Skin epidermis (tissue), 12 donors: ENCODE data around the gene SIGLEC9.

Experiments used
- H3K27ac ChIP-seq, 21 experiments: fragments of 200-600 bp; sonication (generic) in 11 of 21; one replicate each; pipeline ENCODE4 v1.5.0; 2020; ENCODE audit warnings: mild to moderate bottlenecking in 3 of 21, inconsistent platforms in 2 of 21, moderate library complexity in 2 of 21
- H3K4me3 ChIP-seq, 7 experiments: fragments of 200-600 bp; sonication (generic) in 2 of 7; one replicate each; pipeline ENCODE4 v1.5.0; 2020; ENCODE audit warnings: inconsistent platforms in 2 of 7, mild to moderate bottlenecking in 2 of 7, moderate library complexity in 1 of 7

SIGLEC9 gene

GRCh38 chr19:51094696-51095279 is 29.9 kb upstream of the SIGLEC9 start:
- no peak overlapping the region for H3K4me3 ChIP-seq
- H3K27ac ChIP-seq, result peak overlapping the region in 1 of 21 experiments; percentile 22

DNA sequence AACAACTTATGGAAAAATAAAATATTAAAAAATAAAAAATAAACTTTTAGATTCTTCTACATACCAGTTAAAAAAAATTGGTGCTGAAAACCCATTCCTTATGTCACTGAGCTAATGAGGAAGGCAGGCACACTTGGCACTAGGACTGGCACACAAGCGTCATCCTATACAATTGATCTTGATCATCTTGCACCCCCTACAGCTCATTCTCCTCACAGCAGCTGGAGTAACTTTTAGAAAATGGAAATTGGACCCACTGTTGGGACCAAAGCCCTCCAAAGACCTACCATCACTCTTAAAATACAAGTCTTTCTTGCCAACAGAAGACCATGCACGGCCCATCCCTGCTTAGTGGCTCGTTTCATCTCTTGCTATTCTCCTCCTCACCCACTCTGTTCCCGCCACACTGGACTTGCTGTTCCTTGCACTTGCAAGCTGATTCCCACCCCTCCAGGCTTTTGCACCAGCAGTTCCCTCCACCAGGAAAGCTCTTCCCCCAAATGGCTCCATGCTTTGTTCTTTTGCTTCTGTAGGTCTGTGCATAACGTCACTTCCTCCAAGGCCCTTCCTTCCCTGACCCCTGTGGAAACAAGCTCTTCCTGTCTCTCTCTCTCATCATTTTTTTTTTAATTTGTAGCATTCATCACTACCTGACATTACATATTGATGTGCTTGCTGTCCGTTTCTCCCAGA is 28.1 kb upstream of the SIGLEC9 start:
- Histone ChIP-seq H3K27ac (no peak overlapping the region), H3K4me3 (no peak overlapping the region)

DNA sequence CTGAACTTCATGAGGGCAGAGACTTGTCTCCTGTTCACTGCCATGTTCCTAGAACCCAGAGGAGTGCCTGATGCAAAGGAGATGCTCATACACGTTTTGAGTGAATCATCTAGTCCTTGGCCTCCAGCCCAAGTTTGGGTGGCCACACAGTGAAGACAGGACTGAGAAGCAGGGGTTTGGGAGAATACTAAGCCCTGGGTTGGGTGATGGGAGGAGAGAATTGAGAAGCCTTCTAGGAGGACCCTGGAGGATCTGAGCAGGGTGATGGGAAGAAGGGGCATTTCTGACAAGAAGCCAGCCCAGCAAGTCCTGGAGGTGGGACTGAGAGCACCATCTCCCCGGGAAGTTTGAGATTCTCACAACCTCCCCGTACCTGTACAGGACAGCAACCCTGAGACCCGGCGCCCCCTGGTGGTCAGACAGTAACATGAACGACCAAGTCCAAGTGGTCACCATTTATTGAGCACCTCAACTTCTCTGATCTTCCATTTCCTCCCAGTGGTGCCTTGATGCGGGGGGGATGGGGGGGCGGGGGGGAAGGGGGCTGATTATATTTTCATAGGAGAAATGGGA is 27.5 kb upstream of the SIGLEC9 start:
- H3K4me3 ChIP-seq, result no peak overlapping the region
- peak overlapping the region in 1 of 21 experiments; percentile 26 for H3K27ac ChIP-seq

GRCh38 chr19:51097796-51098195 is 26.9 kb upstream of the SIGLEC9 start:
- no peak overlapping the region for H3K4me3 ChIP-seq
- H3K27ac ChIP-seq, result no peak overlapping the region

DNA sequence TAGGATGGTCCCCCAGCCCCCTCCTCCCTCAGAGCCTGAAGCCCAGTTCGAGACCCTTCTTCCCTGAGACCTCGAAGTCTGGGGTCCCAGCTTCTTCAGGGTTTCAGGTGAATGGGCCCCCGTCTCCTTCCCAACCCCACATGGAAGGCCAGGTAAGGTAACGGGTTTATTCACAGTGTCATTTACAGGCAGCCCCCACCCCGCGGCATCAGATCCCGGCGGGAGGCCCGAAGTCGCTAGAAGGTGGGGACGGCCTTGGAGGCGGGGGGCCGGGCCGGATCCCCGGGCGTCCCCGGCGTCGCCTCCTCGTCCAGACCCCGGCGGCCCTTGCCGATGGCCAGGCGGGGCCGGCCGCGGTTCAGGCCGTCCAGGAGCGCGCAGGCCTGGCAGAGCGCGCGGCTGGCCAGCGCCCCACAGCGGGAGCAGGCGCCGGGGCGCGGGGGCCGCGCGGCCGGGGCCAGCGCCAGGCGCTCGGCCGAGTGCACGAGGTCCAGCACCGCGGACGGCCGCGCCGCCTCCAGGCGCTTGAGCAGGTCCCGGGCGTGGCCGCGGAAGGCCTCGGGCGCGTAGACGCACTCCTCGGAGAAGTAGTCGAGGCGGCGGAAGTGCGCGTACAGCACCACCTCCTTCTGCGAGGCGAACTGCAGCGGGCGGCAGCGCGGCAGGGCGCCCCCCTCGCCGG is 26.2 kb upstream of the SIGLEC9 start:
- peak overlapping the region in 1 of 21 experiments; percentile 57 for H3K27ac ChIP-seq

DNA sequence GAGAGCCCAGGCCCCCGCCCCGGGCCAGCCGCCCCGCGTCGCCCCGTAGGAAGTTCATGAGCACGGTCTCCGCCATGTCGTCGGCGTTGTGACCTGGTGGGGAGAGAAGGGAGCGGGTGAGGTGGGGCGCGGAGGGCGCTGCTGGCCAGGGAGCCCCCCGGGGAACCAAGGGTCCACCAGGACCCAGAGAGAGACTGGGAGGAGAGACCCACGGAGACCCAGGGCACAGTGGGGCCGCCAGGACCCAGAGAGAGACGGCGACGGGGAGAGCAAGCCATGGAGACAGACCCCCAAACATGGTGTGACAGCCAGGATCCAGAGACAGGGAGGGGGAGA is 25.7 kb upstream of the SIGLEC9 start:
- no peak overlapping the region for H3K4me3 ChIP-seq

More for the DNA sequence above, 26.2 kb upstream of the SIGLEC9 start:
- no peak overlapping the region for H3K4me3 ChIP-seq

GRCh38 chr19:51100601-51101000 is 24.1 kb upstream of the SIGLEC9 start:
- H3K27ac ChIP-seq, result no peak overlapping the region
- H3K4me3 ChIP-seq, result no peak overlapping the region

More for the DNA sequence above, 25.7 kb upstream of the SIGLEC9 start:
- H3K27ac ChIP-seq, result peak overlapping the region in 2 of 21 experiments; percentile 11 to 57

DNA sequence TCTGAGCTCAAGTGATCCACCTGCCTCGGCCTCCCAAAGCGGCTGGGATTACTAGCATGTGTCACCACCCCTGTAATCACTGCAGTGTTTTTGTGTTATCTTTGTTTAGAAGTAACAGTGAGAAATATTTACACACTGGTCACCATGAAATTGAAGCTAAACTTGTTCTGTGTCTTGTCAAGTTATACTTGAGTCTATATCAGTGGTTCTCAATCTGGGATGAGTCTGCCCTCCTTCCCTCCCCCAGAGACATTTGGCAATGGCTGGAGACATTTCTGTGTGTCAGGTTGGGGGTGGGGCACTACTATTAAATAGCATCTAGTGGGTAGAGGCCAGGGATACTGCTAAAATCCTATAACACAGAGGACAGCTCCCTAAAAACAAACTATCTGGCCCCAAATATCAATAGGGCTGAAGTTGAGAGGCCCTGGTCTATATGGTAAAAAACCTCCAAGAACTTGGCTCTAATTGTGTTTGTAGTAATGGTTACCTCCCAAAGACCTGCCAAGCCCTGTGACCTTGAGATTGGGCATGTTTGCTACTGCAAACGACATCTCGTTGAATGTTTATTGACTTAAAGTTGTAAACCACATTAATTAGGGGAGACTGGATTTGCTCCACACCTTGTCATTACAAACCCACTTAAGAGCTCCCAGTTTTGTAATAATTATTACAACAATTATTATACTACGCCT is 23.4 kb upstream of the SIGLEC9 start:
- no peak overlapping the region for H3K4me3 ChIP-seq
- H3K27ac ChIP-seq, result no peak overlapping the region

DNA sequence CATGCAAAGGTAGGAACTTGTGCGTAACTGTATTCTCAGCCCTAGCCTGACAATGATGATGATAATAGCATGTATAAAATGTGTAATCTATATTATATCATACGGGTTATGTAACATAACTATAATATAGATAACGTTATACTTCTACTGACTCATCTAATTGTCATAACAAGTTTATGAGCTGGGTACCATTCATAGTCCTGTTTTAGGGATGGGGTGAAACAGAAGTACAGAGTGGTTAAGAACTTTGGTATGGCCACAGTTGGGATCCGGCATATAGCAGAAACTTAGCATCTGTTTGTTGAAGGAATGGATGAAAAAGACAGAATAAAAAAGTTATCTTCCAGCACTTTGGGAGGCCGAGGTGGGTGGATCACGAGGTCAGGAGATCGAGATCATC is 21.7 kb upstream of the SIGLEC9 start:
- Histone ChIP-seq H3K4me3 (no peak overlapping the region), H3K27ac (no peak overlapping the region)

DNA sequence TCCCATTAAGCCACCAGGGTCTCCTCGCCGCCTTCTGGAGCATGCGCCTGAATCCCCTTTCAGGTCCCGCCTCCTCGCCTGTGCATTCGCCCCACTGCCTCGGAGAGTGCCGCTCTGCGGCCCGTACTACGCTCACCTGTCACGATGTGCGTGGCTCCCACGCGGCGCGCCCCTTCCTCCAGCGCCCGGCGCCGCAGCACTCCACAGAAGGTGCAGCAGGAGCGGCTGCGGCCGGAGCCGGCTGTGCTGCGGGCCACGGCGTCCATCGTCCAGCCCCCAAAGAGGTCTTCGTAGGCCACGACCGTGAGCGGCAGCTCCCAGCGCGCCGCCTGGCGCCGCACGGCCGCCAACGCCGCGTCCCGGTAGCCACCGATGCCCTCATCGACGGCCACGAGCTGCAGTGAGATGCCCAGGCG is 20.8 kb upstream of the SIGLEC9 start:
- Histone ChIP-seq H3K4me3 (no peak overlapping the region), H3K27ac (no peak overlapping the region)

DNA sequence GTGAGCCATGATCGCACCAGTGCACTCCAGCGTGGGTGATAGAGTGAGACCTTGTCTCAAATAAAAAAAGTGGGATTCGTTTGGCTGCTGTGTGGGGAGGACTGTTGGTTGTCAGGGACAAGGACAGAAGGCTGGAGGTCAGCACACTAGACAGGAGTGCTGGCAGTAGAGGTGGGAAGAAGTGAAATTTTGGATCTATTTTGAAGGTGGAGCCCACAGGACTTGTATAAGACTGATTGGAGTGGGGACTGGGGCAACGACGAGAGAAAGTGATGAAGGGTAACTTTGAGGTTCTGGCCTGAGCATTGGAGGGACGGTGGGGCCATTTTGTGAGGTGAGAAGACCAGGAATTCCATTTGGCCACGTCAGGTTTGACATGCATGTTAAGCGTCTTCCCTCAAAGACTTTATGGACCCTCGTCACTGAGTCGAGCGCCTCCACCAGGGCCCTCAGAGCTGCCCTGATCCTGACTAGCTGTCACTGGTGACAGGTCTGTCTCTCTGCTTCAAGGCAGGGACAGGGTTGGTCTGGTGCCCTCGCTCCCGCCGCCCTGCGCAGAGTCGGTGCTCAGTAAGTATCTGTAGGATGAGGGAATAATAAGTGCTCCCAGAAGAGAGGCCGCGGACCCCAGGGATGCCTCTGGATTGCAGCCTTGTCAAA is 17.2 kb upstream of the SIGLEC9 start:
- H3K4me3 ChIP-seq, result peak overlapping the region; percentile 59 to 85 (median 76)
- H3K27ac ChIP-seq, result peak overlapping the region in 20 of 21 experiments; percentile 59 to 93 (median 81)

- peak within 1 kb of the TSS; percentile 49 to 93 (median 81) for H3K27ac ChIP-seq
- H3K4me3 ChIP-seq, result peak within 1 kb of the TSS; percentile 59 to 85 (median 76)
Observed at GRCh38 chr19:51108066-51108804, 16.5 kb upstream of the SIGLEC9 start, which contains the start of gene CTU1. Gene CTU1 (minus strand): TSS chr19:51108409. CDS start chr19:51104569, 3,840 bp downstream.

DNA sequence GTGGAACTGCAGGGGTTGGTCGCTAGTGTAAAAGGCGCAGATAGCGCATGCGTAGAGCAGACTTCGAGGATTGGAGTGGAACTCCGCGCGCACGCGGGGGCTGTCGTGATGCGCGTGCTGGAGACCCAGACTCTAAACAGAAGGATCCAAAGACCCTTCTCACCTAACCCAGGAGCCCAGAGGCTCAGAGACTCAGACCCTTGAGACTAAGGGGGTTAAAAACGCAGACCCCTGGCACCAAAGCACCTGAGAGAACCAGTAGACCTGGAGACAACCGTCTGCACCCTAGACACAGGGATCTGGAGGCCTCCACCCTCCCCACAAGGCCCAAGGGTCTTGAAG is 15.9 kb upstream of the SIGLEC9 start:
- peak overlapping the region in 14 of 21 experiments; percentile 8 to 90 (median 67) for H3K27ac ChIP-seq
- H3K4me3 ChIP-seq, result peak overlapping the region; percentile 59 to 85 (median 76)

DNA sequence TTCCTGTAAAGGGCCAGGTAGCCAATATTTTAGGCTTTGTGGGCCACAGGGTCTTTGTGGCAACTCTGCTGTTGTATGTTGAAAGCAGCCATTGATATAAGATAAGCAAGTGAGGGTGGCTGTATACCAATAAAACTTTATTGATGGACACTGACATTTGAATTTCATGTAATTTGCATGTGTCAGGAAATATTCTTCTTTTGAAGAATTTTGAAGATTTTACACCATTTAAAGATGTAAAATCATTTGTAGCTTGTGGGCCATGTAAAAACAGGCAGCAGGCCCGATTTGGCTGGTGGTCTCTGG is 14.1 kb upstream of the SIGLEC9 start:
- H3K4me3 ChIP-seq, result no peak overlapping the region
- no peak overlapping the region for H3K27ac ChIP-seq

- H3K4me3 ChIP-seq, result no peak overlapping the region
- H3K27ac ChIP-seq, result no peak overlapping the region
Observed at GRCh38 chr19:51111606-51112005, 13.1 kb upstream of the SIGLEC9 start.

DNA sequence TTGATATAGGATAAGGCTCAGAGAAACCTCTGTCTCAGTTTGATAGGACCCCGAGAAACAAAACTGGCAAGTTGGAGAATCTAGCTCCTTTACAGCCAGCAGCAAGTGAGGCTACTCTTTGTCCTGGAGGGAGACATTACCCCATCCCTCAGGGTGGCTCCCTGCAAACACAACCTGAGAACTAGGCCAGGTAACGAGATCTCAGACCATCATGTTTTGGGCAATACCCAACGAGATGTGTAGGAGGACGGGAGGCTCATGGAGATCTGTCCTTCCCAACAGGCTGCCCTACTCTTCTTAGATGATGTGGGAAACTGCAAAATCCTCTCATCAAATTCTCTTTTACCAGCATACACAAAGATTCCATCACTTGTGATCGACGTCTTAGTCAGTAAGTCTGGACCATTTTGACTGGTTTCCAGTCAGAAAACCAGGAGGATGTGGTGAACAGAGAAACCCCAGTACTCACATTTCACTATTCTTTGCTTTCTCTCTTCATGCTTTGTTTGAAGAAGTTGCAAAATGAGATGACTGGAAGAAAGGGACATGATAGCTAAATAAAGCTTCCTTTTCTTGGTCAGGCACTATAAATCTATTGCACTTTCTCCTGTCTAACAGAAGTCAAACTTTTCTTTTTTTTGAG is 10.5 kb upstream of the SIGLEC9 start:
- H3K27ac ChIP-seq, result peak overlapping the region in 2 of 21 experiments; percentile 19 to 55

DNA sequence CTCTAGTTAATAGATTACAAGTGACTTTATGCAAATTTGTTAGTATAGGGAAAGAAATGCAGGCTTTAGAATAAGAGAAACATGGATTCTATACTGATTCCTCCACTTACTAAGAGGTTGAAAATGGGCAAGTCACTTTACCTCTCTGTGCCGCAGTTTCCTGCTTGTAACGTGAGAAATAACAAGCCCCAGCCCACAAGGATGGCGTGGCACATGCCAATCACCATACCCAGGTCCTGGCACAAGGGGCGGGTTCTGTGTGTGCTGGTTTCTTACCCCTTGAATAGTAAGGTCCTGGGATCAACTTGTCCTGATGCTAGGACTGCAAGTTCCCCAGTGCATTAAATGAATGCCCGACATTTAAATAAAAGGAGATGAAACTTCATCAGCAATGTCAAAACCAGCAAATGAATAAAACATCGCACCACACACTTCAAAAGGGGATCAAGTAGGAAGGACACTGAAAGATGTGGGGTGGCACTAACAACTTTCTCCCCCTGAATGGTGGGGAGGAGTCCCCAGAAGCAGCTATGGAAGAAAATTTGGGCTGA is 7.9 kb upstream of the SIGLEC9 start:
- H3K27ac ChIP-seq, result no peak overlapping the region
- no peak overlapping the region for H3K4me3 ChIP-seq

More for the DNA sequence above, 10.5 kb upstream of the SIGLEC9 start:
- H3K4me3 ChIP-seq, result no peak overlapping the region

DNA sequence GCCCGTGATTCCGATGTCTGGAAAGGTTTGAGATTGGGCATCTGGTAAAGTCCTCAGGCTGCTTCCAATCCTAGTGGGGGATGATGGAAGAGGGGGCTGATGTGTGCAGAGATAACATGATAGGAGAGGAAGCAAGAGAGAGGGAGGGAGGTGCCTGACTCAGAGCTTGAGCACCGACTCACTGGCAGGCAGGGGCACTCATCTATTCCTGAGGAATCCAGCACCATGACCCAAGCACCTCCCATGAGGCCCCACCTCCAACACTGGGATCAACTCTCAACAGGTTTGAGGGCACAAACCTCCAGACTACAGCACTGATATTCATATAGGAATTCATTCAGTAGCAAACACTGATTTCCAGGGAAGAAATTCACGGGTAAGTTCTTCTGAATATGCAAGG is 5.6 kb upstream of the SIGLEC9 start:
- H3K4me3 ChIP-seq, result no peak overlapping the region
- peak overlapping the region in 1 of 21 experiments; percentile 21 for H3K27ac ChIP-seq
